Natural killer cell treated with Interleukin-12 subunit alpha and Interleukin-12 subunit beta and Interleukin-15 and Interleukin-18, amount 100 ng/mL, for 72 hours (primary cell): Measurements from ENCODE around the gene ECHDC1. TPM values are rescaled to one million over a fixed set of nuclear protein-coding genes. Genes with fewer than 3 reads are reported as not detected.
"Not testable (repeated sequence)": the region's sequence is repeated elsewhere in the genome, so short reads cannot be mapped to it uniquely, and the experiment has no call there.

Source experiments
- ATAC-seq, 2 donors: fragments of 150-1000 bp; cut with Tn5 transposase in 1 of 2; sonication (Bioruptor Pico), chemical (Tn5 transposase) in 1 of 2; 2 replicates each; pipeline ENCODE4 v1.10.0; 2021
- DNase-seq: peaks from one replicate; pipeline ENCODE4 v3.0.0; 2022; ENCODE audit warnings: low spot score
- H3K27ac Mint-ChIP-seq, 2 donors: 1 replicate in 1 of 2; 2 replicates in 1 of 2; pipeline ENCODE4 v1.8.0; 2022; ENCODE audit warnings: mixed read lengths in 2 of 2, mild to moderate bottlenecking in 1 of 2, moderate library complexity in 1 of 2
- H3K27me3 Mint-ChIP-seq, 2 donors: 1 replicate in 1 of 2; 2 replicates in 1 of 2; pipeline ENCODE4 v1.8.0; 2022; ENCODE audit warnings: mixed read lengths in 2 of 2
- H3K36me3 Mint-ChIP-seq: one replicate; pipeline ENCODE4 v1.8.0; 2022; ENCODE audit warnings: mixed read lengths
- H3K4me1 Mint-ChIP-seq, 2 donors: 1 replicate in 1 of 2; 2 replicates in 1 of 2; pipeline ENCODE4 v1.8.0; 2022; ENCODE audit warnings: low read depth in 2 of 2, mixed read lengths in 2 of 2, mild to moderate bottlenecking in 1 of 2
- H3K4me3 Mint-ChIP-seq: one replicate; pipeline ENCODE4 v1.8.0; 2022; ENCODE audit warnings: mixed read lengths
- H3K9me3 Mint-ChIP-seq: 2 replicates; pipeline ENCODE4 v1.8.0; 2022; ENCODE audit warnings: mixed read lengths
- total RNA-seq, 2 donors: library from RNA; stranded (reverse); gene quantifications; one replicate each; pipeline ENCODE4 v1.2.3, GENCODE V29; 2022

ECHDC1 gene
- total RNA-seq = 10 to 100 TPM; 52.2 to 60.6 TPM

- H3K4me1 Mint-ChIP-seq = peaks cover 7 to 19% of the 10 kb centered on the region in 2 donors
- no peak within 1 kb of the TSS for H3K27ac Mint-ChIP-seq
- DNase-seq (peak; percentile 81), ATAC-seq (peak; percentile 89 to 90)
- no peaks in the 10 kb centered on the region for H3K27me3 Mint-ChIP-seq
- no peak within 1 kb of the TSS for H3K4me3 Mint-ChIP-seq
- peaks cover 4% of the 10 kb centered on the region for H3K9me3 Mint-ChIP-seq
- peaks cover 5% of the 10 kb centered on the region for H3K36me3 Mint-ChIP-seq
Measured at GRCh38 chr6:127342946-127343808, at the start of gene ECHDC1. ECHDC1 (minus strand) TSS chr6:127343609; CDS start chr6:127331028, 12,581 bp downstream.

- H3K27ac Mint-ChIP-seq = no peak overlapping the region
- ATAC-seq (no peak), DNase-seq (no peak)
- no peaks in the 10 kb centered on the region for H3K36me3 Mint-ChIP-seq
- H3K9me3 Mint-ChIP-seq = no peaks in the 10 kb centered on the region
- peaks cover 11 to 13% of the 10 kb centered on the region in 2 donors for H3K27me3 Mint-ChIP-seq
- no peaks in the 10 kb centered on the region for H3K4me1 Mint-ChIP-seq
- H3K4me3 Mint-ChIP-seq = no peak overlapping the region
Measured at GRCh38 chr6:127392301-127392700, 48.9 kb upstream of the ECHDC1 start.

- no peak overlapping the region for H3K4me3 Mint-ChIP-seq
- DNase-seq (no peak), ATAC-seq (no peak)
- H3K36me3 Mint-ChIP-seq = no peaks in the 10 kb centered on the region
- H3K4me1 Mint-ChIP-seq = no peaks in the 10 kb centered on the region
- no peak overlapping the region for H3K27ac Mint-ChIP-seq
- H3K9me3 Mint-ChIP-seq = no peaks in the 10 kb centered on the region
- H3K27me3 Mint-ChIP-seq = peaks cover 11 to 13% of the 10 kb centered on the region in 2 donors
Measured at GRCh38 chr6:127391094-127391953, 47.9 kb upstream of the ECHDC1 start.

- Mint-ChIP-seq H3K27ac (no peak overlapping the region), H3K27me3 (peaks cover 7 to 9% of the 10 kb centered on the region in 2 donors), H3K36me3 (no peaks in the 10 kb centered on the region), H3K9me3 (no peaks in the 10 kb centered on the region), H3K4me3 (no peak overlapping the region), H3K4me1 (no peaks in the 10 kb centered on the region)
- DNase-seq = no peak
- no peak for ATAC-seq
Measured at GRCh38 chr6:127389706-127390105, 46.3 kb upstream of the ECHDC1 start.

GRCh38 chr6:127385668-127386430, 42.4 kb upstream of the ECHDC1 start:
- no peak for ATAC-seq
- H3K4me1 Mint-ChIP-seq = no peaks in the 10 kb centered on the region
- no peaks in the 10 kb centered on the region for H3K36me3 Mint-ChIP-seq
- peaks cover 3% of the 10 kb centered on the region for H3K9me3 Mint-ChIP-seq
- no peak for DNase-seq
- H3K27ac Mint-ChIP-seq = no peak overlapping the region
- H3K4me3 Mint-ChIP-seq = no peak overlapping the region
- peaks cover 7 to 11% of the 10 kb centered on the region in 2 donors for H3K27me3 Mint-ChIP-seq

GRCh38 chr6:127384848-127385247, 41.4 kb upstream of the ECHDC1 start:
- ATAC-seq, H3K4me1 Mint-ChIP-seq, H3K9me3 Mint-ChIP-seq, H3K36me3 Mint-ChIP-seq, H3K27me3 Mint-ChIP-seq, H3K27ac Mint-ChIP-seq, H3K4me3 Mint-ChIP-seq, DNase-seq: not testable (repeated sequence)

- Mint-ChIP-seq H3K36me3 (no peaks in the 10 kb centered on the region), H3K4me1 (no peaks in the 10 kb centered on the region), H3K4me3 (no peak overlapping the region), H3K9me3 (peaks cover 3% of the 10 kb centered on the region), H3K27me3 (peaks cover 7 to 9% of the 10 kb centered on the region in 2 donors), H3K27ac (no peak overlapping the region)
- DNase-seq (no peak), ATAC-seq (no peak)
Measured at GRCh38 chr6:127383988-127384387, 40.6 kb upstream of the ECHDC1 start.

GRCh38 chr6:127382413-127382812, 39.0 kb upstream of the ECHDC1 start:
- Mint-ChIP-seq H3K27ac (no peak overlapping the region), H3K27me3 (peaks cover 5 to 7% of the 10 kb centered on the region in 2 donors), H3K4me3 (no peak overlapping the region), H3K36me3 (no peaks in the 10 kb centered on the region), H3K4me1 (no peaks in the 10 kb centered on the region), H3K9me3 (peaks cover 3% of the 10 kb centered on the region)
- ATAC-seq = no peak
- DNase-seq = no peak

- peaks cover 5 to 7% of the 10 kb centered on the region in 2 donors for H3K27me3 Mint-ChIP-seq
- no peak overlapping the region for H3K4me3 Mint-ChIP-seq
- no peak overlapping the region for H3K27ac Mint-ChIP-seq
- no peaks in the 10 kb centered on the region for H3K36me3 Mint-ChIP-seq
- ATAC-seq (no peak), DNase-seq (no peak)
- peaks cover 3% of the 10 kb centered on the region for H3K9me3 Mint-ChIP-seq
- H3K4me1 Mint-ChIP-seq = no peaks in the 10 kb centered on the region
Measured at GRCh38 chr6:127381384-127381783, 38.0 kb upstream of the ECHDC1 start.

GRCh38 chr6:127376685-127377084, 33.3 kb upstream of the ECHDC1 start:
- Mint-ChIP-seq H3K9me3 (peaks cover 2% of the 10 kb centered on the region), H3K4me1 (no peaks in the 10 kb centered on the region), H3K27ac (no peak overlapping the region), H3K36me3 (peaks cover 1% of the 10 kb centered on the region), H3K27me3 (peaks cover 0 to 2% of the 10 kb centered on the region in 2 donors), H3K4me3 (no peak overlapping the region)
- DNase-seq (no peak), ATAC-seq (no peak)

GRCh38 chr6:127367023-127367375, 23.6 kb upstream of the ECHDC1 start:
- ATAC-seq = no peak
- Mint-ChIP-seq H3K36me3 (peaks cover 8% of the 10 kb centered on the region), H3K9me3 (peaks cover 6% of the 10 kb centered on the region), H3K27me3 (peaks cover 5 to 7% of the 10 kb centered on the region in 2 donors), H3K27ac (no peak overlapping the region), H3K4me3 (no peak overlapping the region), H3K4me1 (peaks cover 4 to 5% of the 10 kb centered on the region in 2 donors)
- no peak for DNase-seq

- H3K27ac Mint-ChIP-seq = no peak overlapping the region
- peaks cover 4 to 5% of the 10 kb centered on the region in 2 donors for H3K4me1 Mint-ChIP-seq
- peaks cover 5% of the 10 kb centered on the region for H3K36me3 Mint-ChIP-seq
- H3K4me3 Mint-ChIP-seq = no peak overlapping the region
- peaks cover 5 to 7% of the 10 kb centered on the region in 2 donors for H3K27me3 Mint-ChIP-seq
- DNase-seq = no peak
- peak; percentile 65 to 78 for ATAC-seq
- peaks cover 3% of the 10 kb centered on the region for H3K9me3 Mint-ChIP-seq
Measured at GRCh38 chr6:127366282-127367022, 23.0 kb upstream of the ECHDC1 start.

- ATAC-seq (peak in 1 of 2 donors; percentile 6), DNase-seq (no peak)
- Mint-ChIP-seq H3K4me3 (no peak overlapping the region), H3K27me3 (peaks cover 7 to 9% of the 10 kb centered on the region in 2 donors), H3K36me3 (peaks cover 4% of the 10 kb centered on the region), H3K4me1 (peaks cover 4 to 5% of the 10 kb centered on the region in 2 donors), H3K27ac (no peak overlapping the region), H3K9me3 (peaks cover 3% of the 10 kb centered on the region)
Measured at GRCh38 chr6:127365874-127366273, 22.5 kb upstream of the ECHDC1 start.
